ENCODE measurements around the gene SPATA33.

Gene SPATA33

DNA sequence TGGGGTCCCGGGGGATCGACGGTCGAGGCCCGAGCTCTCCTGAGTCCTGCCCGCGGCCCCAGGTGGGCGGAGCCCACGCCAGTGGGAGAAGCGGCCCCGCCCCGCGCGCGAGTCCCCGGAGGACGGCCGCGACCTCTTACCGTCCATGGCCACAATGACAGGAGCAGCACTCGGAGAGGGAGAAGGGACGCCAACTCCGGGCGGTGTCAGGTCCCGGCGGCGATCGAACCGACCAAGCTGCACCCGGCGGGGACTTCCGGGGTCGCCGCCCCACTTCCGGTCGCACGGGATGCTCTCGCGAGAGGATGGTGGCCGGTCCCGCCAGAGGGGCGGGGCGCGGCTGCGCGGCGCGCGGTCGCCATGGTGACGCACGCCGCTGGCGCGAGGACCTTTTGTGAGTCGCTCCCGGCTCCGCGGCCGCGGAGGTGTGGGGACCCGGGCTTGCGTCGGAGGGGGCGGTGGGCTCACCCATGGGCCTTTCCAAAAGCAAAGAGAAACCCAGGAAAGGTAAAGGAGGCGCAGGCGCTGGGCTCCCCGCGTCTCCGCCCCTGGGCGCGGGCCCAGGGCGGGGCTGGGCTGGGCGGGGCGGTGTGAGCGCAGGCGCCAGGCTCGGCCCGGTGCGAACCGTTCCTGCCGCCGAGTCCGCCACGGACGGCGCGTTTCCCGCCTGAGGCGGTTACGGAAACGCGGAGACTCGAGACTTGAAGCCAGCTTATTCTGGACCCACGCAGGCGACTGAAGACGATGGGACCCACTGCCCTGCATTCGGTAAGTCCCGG lies at the start of gene SPATA33, which contains the start of gene CHMP1A:
Gene SPATA33 (plus strand): TSS at position 395 of the 779 bp plus-strand sequence. CDS start 76 bp downstream, at position 471.
Gene CHMP1A (minus strand): TSS at position 267 of the 779 bp plus-strand sequence. CDS start 120 bp downstream, at position 147.
- DNase-seq = peak; percentile 38

DNA sequence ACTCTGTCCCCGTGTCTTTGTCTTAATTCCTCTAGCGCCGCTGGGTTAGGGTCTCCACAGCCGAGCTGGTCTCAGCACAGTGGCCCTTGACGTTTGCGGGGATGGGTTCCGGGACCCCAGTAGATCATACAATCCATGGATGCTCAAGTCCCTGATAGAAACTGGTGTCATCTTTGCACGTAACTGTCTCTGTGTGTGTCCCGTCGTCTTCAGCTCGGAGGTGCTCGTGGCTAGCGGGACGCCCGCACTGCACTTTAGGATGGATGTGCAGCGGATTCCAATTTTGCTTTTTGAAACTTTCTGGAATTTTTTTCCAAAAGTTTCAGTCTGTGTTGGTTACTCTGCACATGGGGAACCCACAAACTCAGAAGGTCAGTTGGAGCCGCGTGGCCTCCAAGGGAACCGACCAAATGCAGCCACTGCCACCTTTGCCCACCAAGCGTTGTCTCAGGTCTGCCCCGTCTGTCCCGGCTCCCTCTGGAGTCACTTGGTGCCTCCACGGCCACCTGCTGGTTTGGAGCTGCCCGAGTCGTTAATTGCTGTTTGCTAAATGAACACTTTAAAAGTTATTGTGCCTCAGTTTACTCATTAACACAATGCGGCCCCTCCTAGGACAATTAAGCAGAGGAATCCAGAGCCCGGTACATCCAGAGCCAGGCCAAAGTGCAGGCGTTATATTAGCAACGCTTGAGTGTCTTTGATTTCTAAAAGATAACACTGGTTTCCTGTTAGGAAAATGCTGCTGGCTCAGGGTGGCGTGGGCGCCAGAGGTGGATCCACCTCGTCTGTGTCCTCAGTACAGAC lies 49.5 kb upstream of the SPATA33 start:
- DNase-seq = no peak

DNA sequence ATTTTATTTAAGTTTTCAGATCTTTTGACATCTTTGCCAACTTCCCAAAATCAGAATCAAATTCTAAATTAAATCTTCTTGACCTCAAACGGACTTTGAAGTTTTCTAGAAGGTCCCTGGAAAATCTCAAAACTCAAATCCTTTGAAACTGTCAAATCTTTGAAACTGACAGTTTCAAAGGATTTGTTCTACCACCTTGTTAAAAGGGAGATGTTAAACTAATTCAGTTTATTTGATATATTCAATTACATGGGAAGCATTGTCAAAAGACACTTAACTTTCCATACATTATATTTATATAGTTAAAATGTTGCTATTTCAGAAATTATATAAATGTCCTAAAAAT lies 47.6 kb upstream of the SPATA33 start:
- DNase-seq = no peak

DNA sequence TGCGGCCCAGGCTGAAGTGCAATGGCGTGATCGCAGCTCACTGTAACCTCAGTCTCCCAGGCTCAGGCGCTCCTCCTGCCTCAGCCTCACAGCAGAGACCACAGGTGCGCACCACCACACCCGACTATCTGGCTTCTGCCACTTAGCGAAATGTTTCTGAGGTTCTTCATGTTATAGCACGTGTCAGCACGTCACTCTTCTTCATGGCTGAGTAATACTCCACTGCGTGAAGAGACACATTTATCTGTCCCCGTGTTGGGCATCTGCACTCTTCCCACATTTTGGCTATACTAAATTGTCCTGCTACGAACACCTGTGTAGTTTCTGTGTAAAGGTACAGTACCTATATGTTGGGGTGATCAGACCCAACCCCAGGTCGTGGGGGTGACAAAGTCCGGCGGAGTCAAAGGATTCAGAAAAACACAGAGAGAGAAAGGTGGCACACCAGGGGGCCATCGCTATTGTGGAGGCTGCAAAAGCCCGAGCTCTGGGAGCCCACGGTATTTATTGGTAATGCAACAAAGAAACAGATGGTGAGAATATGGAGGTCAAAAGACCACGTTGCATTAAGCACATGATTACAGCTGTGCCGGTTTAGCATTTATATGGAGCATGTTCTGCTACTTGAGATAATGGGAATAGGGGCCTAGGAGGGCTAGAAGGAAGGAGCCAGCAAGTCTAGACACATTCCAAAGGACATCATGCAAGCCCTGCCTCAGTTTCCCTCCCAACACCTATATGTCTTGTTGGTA lies 45.0 kb upstream of the SPATA33 start:
- DNase-seq = no peak

DNA sequence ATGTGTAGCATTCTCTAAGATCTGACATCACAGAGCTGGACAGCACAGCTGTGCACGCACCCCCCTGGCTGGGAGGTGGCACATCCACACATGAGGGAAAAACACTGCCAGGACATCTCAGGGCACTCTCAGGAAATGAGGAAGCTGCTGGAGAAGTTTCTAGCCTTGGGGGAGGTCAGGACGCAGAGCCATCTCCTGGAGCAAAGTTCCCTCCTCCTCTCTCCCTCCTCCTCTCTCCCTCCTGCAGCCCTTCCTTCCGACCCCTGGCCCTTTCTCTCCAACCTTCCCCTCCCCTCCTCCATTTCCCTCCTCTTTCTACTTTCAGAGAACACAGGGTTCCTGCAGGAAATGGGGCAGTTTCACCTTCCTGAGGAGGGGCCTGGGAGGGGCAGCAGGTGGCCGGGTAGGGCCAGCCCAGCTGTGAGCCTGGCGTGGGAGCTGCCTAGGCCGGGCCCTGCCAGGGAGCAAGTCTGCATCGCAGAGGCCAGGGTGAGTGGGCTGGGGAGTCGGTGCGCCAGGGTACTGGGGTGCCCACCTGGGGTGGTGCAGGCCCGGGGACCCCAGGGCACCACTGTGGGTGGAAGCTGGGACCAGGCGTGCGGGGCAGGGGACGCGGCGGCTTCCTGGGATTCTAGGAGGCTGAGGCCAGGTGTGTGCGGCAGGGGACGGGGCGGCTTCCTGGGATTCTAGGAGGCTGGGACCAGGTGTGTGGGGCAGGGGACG lies 44.2 kb upstream of the SPATA33 start, which contains the start of gene DPEP1:
Gene DPEP1 (plus strand): TSS at position 412 of the 723 bp plus-strand sequence. CDS start 16,769 bp downstream, outside the sequence.
- DNase-seq = no peak

DNA sequence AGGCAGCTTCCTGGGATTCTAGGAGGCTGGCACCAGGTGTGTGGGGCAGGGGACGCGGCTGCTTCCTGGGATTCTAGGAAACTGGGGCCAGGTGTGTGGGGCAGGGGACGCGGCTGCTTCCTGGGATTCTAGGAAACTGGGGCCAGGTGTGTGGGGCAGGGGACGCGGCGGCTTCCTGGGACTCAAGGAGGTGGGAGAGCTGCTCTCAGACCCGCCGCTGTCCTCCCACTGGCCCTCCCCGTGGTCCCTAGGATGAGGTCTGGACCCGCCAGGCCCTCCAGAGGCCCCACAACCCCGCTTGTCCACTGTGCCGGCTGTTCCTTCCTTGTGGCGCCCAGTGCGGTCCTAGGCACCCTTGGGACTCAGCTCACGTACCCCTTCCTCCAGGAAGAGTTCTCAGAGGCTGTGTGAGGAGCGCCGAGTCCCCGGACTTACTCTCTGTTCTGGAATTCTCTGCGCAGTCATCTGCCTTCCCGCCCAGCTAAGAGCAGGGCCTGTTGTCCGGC lies 43.6 kb upstream of the SPATA33 start:
- no peak for DNase-seq

DNA sequence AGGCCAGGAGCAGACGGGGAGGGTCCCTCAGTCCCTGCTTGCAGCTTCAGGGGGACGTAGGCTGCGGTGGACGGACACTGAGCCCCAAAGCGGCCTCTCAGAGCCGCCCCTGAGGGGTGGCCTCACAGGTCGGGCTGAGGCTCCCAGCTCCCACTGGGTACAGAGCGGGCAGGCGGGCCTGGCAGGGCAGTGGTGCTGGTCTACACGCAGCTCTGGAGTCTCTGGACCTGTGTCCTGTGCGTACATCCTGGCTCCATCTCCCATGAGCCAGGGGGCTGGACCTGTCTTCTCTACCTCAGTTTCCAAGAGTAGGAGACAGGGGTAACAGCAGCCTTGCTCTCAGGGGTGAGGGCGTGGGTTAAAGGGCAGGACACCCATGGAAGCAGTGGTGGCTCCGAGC lies 42.5 kb upstream of the SPATA33 start:
- no peak for DNase-seq

DNA sequence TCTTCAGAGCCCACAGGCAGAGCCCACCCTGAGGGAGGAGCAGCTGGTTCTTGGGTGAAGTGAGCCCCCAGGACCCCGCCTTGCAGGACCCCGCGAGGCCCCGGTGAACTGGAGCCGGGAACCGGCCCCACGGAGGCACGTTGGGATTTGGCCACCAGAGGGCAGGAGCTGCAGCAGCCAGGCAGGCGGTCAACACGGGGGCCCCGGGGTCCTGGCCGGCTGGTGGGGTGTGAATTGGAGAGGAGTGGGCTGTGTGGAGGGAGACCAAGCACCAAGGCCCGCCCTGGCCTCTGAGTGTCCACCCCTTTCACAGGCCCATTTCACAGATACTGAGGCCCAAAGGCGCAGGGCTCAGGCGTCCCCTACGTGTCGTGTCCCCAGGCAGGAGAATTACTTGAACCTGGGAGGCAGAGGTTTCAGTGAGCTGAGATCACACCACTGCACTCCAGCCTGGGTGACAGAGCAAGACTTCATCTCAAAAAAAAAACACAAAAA lies 42.0 kb upstream of the SPATA33 start:
- DNase-seq = no peak

DNA sequence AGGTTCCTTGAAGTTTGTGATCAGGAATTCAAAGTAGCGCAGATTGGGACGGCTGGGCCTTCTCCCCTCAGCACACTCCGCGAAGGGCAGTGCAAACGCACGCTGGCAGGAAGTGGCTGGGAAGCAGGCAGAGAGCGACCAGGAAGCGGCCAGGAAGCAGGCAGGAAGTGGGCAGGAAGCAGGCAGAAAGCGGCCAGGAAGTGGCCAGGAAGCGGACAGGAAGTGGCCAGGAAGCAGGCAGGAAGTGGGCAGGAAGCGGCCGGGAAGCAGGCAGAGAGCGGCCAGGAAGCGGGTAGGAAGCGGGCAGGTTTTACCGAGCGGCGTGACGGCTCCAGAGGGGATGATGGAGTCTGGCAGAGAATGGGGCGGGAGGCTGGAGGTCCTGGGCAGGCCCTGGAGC lies 41.0 kb upstream of the SPATA33 start:
- no peak for DNase-seq

DNA sequence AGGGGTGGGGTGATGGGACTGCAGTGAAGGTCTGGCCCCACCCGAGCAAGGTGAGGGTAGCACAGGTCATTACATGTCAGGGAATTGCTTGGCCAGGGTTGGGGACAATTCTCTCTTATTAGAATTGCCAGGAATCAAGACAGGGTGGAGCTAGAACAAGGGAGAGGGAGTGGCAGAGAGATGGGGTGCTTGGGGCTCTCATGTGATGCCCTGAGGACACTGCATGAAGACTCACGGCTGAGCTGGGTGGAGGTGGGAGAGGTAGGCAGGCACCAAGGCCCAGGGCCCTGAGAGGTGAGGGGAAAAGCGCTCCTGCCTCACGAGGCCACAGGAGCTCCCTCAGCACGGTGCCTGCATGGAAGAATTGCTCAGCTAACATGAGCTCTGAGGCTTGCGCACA lies 40.6 kb upstream of the SPATA33 start:
- no peak for DNase-seq

DNA sequence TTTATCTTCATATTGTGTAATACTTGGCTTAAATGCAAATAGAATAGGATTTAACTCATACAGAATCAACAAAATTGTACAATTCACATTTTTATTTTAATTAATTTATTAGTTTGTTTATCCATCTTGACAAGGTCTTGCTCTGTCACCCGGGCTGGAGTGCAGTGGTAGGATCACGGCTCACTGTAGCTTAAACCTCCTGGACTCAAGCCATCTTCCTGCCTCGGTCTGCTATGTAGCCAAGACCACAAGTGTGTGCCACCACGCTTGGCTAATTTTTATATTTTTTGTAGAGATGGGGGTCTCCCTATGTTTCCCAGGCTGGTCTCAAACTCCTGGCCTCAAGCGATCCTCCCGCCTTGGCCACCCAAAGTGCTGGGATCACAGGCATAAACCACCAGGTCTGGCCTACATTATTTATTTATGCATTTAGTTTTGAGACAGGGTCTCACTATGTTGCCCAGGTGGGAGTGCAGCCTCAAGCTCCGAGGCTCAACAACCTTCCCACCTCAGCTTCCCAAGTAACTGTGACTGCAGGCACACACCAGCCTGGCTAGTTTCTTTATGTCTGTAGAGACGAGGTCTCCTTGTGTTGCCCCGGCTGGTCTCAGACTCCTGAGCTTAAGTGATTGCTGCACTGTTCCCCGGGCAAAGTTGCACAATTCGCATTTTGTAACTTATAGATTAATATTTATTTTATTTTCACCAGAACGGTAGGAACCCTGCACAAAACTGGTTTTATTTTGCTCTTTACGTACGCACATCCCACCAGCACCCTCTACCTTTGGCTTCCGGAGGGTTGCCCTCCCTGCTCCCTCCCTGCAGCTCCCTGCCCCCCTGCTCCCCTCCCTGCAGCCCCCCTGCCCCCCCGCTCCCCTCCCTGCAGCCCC lies 39.3 kb upstream of the SPATA33 start:
- no peak for DNase-seq

DNA sequence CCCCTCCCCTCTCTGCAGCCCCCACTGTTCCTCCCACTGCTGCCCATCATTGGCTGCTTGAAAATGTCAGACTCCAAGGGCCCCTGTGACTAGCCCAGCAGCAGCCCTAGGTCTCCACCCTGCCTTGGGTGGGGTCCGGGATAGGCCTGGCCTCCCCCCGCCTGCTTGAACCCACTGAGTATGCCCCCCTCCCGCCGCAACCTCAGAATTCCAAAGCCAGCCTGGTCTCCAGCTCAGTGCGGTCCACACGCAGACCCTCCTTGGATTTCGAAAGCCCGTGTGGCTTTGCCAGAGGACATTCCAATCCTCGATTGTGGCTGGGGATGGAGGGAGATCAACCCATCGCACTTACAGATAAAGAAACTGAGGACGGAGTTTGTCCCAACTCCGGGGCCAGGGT lies 37.8 kb upstream of the SPATA33 start:
- DNase-seq = no peak

DNA sequence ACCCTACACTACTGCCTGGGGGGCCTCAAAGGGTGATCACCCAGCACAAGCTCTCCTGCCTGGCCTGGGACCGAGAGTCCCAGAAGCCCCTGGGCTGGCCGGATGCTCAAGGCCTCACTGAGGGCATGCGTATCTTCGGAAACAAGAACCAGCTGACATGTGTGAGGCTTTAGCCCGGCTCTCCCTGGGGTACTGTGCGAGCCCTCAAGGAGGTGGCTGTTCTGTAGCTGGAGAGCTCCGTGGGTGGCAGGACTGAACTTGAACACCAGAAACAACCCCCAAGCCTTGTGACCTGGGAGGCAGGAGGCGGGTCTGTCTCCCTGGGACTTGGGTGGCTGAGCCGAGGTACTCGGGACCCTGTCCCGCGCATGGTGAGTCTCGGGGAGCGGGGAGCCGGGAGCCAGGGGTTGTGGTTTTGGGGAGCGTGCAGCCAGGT lies 37.2 kb upstream of the SPATA33 start:
- no peak for DNase-seq

DNA sequence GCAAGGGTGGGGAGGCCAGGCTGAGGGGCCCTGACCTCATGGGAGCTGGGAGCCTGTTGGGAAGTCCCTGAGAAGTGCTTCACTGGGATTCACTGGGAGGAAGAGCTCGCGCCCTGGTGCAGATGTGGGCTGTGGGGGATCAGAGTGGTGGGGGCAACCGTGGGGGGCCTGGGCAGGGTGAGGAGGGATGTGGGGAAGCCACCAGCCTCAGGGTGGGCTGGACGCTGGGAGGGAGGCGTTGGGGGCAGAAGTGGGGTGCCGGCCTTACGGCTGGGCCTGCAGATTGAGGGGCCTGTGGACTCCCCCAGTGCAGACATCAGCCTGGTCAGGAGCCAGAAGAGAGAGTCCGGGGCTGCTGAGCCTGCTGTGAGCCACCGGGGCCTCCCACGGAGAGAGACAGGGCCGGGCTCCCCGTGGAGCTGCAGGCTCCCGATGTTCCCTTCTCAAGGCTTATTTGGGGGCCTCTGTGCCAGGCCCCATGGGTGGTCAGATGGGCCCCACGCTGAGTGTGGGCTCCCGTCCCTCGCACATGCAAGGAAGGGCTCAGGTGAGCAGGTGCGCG lies 36.4 kb upstream of the SPATA33 start:
- no peak for DNase-seq

DNA sequence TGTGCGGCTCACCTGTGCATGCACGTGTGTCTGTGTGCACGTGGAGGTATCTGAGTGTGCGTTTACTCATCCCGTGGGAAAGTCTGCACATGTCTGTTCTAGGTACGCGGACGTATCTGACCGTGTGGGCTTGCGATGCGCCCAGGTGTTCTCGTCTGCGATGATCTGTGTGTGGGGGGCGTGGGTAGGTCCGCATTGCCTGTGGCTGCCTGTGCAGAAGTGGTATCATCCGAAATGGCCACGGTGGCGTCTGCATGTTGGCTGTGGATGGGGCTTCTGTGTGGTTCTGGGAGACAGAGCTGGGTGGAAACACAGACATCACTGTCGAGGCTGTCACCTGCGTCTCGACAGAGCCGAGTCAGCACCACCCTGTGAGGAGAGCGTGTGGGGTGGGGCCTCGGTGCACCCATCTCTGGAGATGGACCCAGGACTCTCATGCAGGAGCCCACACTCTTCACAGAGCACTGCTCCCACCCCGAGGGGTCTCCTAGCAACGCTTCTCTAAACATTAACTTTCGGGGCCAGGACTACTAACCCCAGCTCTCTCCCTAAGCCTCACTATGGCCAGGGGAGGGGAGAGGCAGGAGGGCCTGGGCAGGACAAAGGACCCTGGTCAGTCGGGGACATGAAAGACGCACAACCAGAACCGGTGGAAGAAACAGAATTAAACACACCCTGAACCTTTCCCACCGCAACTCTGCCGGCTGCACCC lies 35.8 kb upstream of the SPATA33 start:
- no peak for DNase-seq

DNA sequence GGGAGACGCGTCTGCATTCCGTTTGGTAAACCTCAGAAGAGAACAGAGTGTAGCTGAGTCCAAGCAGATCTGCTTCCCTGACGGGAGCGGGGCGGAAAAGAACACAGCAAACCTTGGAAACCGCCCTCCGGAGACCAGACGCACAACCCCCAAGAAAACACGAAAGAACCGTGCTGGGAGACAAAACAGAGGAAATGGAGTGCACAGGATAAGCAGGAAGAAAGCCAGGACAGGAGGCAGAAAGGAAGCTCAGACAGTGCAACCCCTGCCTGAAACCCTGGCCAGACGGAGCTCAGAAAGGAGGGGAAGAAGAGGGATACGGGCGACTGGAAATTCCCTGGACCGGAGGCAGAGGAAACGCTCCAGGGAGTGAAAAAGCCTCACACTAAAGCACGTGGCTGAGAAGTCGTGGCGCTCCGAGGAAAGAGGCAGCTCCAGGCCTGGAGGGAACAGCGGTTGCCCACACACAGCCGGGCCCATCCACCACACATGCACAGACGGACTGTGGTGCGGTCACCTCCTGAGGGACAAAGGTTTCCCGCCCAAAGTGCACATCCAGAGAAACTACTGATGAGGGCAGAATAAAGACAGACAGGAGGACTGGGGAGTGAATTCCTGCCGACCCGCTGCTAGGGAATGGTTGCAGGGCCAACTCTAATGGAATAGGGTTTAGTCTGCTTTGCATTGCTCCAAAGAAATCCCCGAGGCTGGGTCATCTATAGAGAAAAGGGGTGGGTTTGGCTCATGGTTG lies 34.0 kb upstream of the SPATA33 start:
- no peak for DNase-seq

DNA sequence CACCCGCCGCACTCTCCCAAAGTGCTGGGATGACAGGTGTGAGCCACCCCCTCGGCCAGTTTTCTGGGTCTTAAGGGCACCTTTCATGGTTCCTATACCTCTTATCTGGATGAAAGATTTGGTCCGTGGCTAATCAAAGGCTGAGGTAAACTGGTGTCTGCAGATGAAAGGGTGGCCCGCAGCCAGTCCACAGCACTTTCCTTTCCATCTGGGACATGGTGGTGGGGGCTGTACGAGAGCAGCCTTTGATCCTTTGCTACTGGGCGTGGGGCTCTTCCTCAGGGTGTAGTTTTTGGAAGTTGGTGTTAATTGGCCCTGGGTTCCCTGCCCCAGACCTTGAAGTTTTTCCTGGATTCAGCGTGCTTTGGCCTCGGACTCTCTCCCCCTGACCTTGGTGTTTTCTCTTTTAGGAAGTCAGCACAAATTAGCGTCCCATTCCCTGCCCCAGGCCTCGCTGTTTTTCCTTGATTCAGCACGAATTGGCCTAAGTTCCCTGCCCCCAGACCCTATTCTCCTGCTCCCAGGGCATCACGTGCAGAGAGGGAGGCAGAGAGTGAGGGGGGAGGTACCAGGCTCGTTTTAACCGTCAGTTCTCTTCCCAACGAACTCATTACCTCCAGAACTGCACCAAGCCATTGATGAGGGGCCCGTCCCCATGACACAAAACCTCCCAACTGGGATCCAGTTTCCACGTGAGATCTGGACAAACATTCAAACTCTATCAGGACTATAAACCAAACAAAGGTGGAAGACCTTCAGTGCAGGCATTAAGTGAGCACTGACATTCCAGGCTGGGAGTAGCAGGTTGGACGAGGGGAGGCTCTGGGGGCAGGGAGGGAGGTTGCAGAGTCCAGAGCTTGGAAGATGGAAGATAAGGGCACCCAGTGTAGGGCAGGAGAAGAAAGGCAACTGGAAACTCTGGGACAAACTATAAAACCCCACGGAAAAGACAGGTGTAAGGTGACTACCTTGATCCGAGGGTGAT lies 32.6 kb upstream of the SPATA33 start:
- DNase-seq = no peak

All from SHP77 treated with DMSO at 0.1 percent for 48 hours (cell line).